NCI-H2081 treated with DMSO at 0.1 percent for 48 hours (cell line): ENCODE data around the gene TMEM101.
A peak's percentile ranks its signal among the peaks of the same experiment; 100 is the strongest.
"Not testable (repeated sequence)": the region's sequence is repeated elsewhere in the genome, so short reads cannot be mapped to it uniquely, and the experiment has no call there.

Source experiments
- DNase-seq: peaks from one replicate; lab custom pipeline; 2025; lab: John Stamatoyannopoulos, UW

TMEM101 gene

GRCh38 chr17:44014437-44015172, at the start of gene TMEM101:
Gene TMEM101 (minus strand): TSS chr17:44014963. CDS start chr17:44014952, 11 bp downstream.
- peak; percentile 78 for DNase-seq

DNA sequence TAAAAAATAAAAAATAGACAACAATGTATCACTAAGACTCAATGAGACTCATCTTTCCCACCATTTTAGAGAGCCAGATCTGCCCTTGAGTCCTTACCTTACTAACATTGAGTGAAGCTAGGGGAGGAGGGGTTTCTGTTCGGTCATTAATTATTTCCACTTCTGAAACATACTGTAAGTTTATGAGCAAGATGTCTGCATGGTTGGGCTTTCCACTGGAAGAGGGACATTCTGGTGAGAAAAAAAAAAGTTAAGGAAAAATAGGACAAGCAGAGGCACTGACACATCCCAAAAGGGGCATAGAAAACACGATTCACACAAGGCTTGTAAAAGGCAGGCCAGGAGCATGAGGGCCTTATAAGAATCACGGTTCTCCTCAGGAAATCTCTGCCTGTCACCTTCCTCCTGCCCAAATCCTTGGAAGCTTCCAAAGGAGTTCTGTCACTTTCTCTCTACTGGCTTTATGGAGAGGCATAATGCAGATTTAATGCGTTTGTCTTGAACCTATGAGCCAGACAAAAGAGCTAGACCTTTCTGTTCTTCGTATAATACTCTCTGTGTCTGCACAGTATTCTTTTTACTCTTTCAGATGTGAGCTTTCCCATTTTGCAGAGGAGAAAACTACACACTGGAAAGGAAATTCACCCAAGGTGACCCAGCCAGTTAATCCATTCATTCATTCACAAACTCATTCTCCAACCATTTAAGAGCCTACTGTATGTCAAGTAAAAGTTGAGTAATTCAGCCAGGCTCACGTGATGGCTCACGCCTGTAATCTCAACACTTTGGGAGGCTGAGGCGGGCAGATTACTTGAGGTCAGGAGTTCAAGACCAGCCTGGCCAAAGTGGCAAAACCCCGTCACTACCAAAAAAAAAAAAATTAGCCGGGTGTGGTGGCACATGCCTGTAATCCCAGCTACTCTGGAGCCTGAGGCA, 49.2 kb upstream of the TMEM101 start:
- no peak for DNase-seq

GRCh38 chr17:44062871-44063270, 48.1 kb upstream of the TMEM101 start:
- DNase-seq: no peak

DNA sequence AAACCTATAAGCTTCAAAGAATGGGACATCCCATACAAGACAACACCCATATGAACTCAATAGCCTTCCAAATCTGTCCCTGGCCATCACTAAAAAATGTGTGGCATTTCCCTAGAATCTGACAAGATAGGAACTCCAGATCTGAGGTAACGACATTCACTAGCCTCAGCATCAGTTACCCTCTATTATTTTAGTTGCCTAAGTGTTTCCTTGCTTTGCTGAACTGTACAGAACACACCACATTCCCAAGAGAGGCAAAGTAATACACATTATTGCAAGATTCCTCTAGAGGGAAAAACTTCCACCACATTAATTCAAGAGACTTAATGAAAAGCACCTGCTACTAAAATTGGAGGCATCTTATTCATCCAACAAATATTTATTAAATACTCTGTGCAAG, 46.7 kb upstream of the TMEM101 start:
- no peak for DNase-seq

DNA sequence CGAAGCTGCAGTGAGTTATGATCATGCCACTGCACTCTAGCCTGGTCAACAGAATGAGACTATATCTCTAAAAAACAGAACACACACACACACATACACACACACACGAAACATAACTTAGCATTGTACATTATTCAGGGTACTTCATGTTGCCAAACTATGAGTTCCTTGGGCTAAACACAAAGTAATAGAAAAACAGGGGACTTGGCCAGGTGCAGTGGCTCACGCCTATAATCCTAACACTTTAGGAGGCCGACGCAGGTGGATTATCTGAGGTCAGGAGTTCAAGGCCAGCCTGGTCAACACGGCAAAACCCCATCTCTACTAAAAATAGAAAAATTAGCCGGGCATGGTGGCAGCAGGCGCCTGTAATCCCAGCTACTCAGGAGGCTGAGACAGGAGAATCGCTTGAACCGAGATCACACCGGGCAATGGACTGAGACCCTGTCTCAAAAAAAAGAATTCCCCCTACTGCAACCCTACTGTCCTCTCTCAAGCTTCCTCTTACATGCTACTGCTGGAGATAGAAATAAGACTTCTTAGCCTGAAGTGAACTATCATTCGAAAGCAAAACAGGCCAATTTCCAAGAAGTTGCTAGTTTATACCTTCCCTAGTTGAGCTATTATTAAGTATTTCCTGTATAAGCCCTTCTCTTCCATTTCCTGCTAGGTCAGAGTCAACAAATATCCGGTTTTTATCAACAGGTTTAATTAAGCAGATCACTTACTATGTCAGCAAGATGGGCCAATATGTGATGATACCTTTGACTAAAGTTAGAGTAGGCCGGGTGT, 44.5 kb upstream of the TMEM101 start:
- DNase-seq: no peak

GRCh38 chr17:44053125-44053872, 38.5 kb upstream of the TMEM101 start:
- DNase-seq: no peak

GRCh38 chr17:44049294-44050060, 34.7 kb upstream of the TMEM101 start:
- no peak for DNase-seq

GRCh38 chr17:44046893-44047292, 32.1 kb upstream of the TMEM101 start:
- not testable (repeated sequence) for DNase-seq

- DNase-seq: no peak
Observed at GRCh38 chr17:44045486-44045885, 30.7 kb upstream of the TMEM101 start.

GRCh38 chr17:44044071-44044470, 29.3 kb upstream of the TMEM101 start:
- no peak for DNase-seq

- DNase-seq: no peak
Observed at GRCh38 chr17:44043272-44043696, 28.5 kb upstream of the TMEM101 start.

GRCh38 chr17:44039829-44040635, 25.3 kb upstream of the TMEM101 start:
- DNase-seq: no peak

GRCh38 chr17:44038604-44039011, 23.8 kb upstream of the TMEM101 start:
- no peak for DNase-seq

GRCh38 chr17:44037471-44037870, 22.7 kb upstream of the TMEM101 start:
- DNase-seq: no peak

GRCh38 chr17:44034688-44035087, 19.9 kb upstream of the TMEM101 start:
- DNase-seq: not testable (repeated sequence)

DNA sequence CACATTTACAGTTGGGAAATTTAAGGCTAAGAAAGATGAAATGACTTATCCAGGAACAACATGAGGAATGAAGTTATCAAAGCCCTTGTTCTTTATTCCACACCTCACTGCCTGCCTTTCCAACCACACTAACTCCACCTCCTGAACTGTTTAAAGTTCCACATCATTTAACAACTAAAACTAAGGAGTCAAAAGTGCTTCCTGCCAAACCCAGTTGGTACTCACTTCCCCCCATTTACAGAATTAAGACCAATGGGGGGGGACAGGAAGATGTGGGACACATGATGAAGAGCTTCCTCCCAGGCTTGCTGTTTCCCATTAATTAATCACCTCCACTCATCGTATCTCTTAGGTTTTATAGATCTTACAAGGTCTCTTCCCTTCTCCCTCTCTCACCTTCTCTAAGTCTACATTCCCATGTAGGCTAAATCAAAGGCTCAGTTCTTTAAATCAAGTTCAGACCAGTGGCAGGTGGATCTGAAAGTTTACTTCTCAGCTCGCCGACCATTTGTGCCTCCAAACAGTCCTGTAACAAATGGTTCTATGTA, 19.2 kb upstream of the TMEM101 start:
- DNase-seq: no peak

DNA sequence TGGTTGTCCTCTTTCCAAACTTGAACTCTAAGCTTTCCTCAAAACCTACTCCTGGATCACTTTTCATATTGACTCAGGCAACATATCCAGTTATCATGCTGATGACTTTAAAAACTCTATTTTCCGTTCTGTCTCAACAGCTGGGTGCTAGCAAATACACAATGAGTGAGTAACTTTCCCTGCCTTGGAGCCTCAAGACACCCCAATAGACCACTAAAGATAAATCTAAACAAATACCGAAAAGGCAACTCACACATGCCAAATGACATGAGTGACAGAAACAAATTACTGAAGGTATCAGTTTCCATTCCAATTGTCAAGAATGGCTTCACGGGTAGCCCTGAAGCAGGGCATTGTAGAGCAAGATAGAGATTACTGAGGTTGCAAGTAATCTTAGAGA, 15.7 kb upstream of the TMEM101 start:
- DNase-seq: no peak

- no peak for DNase-seq
Observed at GRCh38 chr17:44029736-44030135, 15.0 kb upstream of the TMEM101 start.

DNA sequence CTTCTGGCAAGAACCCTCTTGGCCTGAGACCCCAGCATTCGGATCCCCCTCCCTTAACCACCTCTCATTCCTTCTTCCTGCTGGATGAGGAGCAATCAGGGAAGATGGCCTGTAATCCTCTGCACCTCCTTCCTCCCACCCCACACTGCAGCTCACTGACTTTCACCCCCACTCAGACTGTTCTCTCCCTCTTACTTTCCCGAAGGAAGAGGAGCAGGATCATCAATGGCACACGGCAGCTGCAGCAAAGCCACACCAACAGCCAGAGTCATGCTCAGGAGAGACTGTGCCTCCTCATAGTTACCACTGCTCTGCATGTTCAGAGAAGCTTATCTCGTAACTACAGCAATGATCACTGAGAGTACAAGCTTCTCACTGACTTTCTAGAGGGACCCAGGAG, 10.1 kb upstream of the TMEM101 start:
- DNase-seq: no peak

DNA sequence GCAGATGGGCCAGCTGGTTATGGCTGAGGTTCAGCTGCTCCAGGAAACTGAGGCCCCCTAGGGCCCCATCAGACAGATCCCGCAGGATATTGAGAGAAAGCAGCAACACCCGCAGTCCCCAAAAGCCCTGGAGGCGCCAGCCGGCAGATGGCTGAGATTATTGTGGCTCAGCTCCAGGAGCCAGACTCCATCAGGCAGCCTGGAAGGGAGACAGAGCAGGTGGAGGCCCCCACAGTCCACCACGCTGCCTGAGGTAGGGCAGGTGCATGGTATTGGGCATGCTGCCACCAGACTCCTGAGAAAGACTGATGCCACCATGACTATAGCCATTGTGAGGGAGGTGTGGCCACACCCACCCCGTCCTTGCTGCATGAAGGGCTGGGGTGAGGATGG, 9.5 kb upstream of the TMEM101 start:
- DNase-seq: peak; percentile 96
